ENCODE measurements around the gene TRAPPC2.
"Not testable (repeated sequence)": the region's sequence is repeated elsewhere in the genome, so short reads cannot be mapped to it uniquely, and the experiment has no call there.

TRAPPC2 gene

DNA sequence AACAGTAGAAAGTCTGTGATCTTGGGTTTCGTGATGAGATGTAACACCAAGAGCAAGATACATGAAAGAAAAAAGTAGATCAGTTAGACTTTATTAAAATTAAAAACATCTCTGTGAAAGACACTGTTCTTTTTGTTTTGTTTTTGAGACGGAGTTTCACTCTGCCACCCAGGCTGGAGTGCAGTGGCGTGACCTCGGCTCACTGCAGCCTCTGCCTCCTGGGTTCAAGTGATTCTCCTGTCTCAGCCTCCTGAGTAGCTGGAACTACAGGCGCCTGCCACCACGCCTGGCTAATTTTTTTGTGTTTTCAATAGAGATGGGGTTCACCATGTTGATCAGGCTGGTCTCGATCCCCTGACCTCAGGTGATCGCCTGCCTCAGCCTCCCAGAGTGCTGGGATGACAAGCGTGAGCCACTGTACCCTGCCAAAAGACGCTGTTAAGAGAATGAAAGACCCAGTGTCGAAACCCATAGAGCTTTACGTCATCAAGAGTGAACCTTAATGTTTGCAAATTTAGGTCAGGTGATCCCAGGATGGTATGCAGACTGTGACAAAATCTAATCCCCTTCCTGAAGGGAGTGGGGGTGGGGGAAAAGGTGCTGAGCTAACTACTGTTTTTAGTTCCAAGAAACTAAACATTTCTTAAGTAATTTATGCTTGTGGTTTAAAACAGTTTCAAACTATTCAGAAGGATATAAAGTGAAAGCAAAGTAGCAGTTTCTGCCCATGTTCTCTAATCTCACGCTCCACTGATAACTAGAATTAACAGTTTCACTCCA is 8.2 kb upstream of the TRAPPC2 start:
- DNase-seq: no peak

- no peak for DNase-seq
Measured at GRCh38 chrX:13741695-13742094, 7.3 kb upstream of the TRAPPC2 start.

GRCh38 chrX:13733506-13733905 is 914 bp downstream of the TRAPPC2 start:
- DNase-seq: no peak

DNA sequence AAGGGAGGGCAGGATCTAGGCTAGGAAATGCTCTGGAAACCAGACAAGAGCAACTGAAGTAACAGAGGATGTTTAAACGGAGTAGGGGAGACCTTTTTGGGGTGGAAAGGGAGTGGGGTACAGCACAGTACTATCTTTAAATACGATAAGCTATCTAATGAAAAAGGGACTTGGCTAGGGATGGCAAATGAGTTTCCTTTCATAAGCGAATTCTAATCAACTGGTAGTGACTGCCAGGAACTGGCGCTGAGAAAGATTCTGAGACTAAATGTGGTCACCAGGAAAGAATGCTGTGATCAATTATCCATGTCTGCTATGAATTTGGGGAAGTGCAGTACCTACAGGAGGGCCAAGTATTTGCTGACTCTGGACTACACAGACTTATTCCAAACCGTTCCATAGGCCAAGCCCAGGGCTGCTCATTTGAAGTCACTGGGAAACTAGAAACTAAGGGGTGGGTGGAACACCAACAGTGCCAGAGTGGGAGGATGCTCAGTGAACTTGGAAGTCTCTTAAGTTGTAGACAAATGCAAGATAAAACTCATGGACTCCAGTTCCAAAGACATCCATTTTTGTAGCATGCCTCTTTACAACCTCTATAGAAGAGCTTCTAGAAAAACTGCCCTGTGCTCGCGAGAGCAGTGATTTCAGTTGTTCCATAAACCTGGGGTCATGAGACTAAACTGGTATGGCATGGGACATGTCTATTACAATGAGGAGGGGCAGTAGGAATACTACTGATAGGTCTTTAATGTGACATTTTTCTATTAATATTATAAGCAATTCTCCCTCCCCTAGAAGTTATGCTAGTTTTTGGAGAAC is 2.0 kb downstream of the TRAPPC2 start:
- DNase-seq: peak; percentile 40

- DNase-seq: not testable (repeated sequence)
Measured at GRCh38 chrX:13730523-13730922, 3.9 kb downstream of the TRAPPC2 start.

GRCh38 chrX:13726583-13726982 is 7.8 kb downstream of the TRAPPC2 start:
- not testable (repeated sequence) for DNase-seq

GRCh38 chrX:13724878-13725277 is 9.5 kb downstream of the TRAPPC2 start:
- not testable (repeated sequence) for DNase-seq

- DNase-seq: peak; percentile 39
Measured at GRCh38 chrX:13721819-13722519, 12.5 kb downstream of the TRAPPC2 start.

DNA sequence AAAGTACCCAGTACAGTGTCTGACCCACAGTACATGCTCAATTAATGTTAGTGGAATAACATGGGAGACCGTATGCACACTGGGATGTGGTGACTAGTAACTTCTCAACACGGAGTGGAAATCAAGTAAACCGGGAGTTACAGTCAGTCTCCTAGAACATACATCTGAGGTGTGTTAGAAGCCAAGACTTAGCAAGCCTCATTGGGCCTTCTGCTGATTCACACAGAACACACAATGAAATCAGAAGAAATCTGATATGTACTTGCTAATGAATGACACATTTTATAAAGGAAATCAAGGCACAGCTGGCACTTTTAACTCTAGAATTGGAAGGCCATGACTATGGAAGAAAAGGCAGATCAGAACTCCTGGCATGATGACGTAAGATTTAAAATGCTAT is 13.0 kb downstream of the TRAPPC2 start:
- no peak for DNase-seq

- no peak for DNase-seq
Measured at GRCh38 chrX:13719192-13719856, 15.1 kb downstream of the TRAPPC2 start.

DNA sequence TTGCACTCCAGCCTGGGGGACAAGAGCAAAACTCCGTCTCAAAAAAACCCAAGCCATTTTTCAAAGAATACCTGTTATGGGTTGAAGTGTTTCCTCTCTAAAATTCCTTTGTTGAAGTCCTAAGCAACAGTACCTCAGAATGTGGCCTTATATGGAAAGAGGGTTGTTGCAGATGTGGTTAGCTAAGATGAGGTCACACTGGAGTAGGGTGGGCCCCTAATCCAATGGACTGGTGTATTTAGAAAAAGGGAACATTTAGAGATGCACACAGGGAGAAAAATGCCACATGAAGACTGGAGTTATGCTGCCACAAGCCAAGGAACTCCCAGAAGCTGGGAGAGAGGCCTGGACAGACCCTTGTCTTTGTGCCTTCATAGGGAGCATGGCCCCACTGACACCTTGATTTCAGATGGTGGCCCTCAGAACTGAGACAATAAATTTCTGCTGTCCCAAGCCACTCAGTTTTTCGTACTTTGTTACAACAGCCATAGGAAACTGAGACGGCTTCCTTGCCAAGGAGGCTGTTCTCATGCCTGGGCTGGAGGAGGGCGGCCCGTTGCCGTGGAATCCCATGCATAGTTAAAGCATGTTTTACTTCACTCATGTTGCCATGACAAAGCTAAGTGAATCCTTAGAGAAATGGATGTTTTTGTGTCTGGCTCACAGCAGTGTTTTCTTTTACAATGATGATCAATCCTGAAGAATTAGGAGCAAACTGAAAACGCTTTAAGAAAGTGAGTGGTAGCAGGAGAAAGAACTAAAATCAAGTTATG is 16.5 kb downstream of the TRAPPC2 start:
- peak; percentile 61 for DNase-seq

DNA sequence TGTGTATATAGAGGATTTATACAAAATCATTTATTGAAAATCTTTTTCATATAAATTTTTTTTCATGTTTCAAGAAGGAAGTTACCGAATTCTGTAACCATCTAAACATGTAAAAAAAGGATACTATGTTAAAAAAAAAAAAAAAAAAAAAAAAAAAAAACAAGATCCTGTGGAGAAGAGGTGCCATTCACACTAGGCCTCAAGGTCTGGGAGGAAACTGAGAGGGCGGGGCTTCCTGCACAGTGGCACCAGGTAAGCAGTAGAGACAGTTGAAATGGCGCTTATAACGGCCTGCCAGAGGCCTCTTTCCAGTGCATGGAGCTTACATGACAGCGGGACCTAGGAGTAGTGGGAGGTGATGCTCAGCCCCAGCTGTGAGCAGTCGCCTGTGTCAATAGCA is 17.5 kb downstream of the TRAPPC2 start:
- DNase-seq: no peak

DNA sequence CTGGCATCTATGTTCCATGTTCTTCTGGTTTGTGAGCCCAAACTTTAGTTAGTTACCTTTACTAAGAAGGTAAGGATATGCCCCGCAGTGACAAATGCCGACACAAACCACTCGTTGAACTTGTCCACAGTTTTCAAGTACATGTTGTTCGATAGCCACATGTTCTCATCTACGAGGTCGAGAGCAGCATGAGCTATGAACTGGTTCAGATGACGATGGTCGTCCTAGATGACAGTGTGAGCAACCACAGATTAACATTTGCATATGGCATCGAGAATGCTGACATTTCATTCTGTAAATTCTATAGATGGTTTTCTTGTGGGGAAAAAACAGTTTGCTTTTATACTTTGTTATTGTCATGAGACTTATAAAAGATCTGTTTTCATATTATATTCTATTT is 18.0 kb downstream of the TRAPPC2 start:
- DNase-seq: no peak

DNA sequence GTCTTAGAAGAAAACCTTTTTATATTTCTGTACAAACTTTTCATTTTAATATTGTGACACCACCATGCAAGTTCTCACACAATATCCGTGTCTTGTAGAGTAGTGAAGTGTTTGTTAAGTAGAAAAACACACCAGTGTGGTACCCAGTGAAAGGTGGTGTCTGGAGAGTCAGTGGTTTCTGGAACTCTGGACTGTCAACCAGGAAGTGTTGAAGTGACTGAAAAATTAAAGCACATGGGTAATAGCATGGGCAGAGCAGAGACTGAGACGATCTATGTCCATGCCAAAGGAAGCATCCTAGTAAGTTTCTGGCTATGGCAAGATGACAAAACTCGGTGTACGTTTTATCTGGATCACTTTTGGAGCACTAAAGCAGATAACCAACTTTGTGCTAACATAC is 23.3 kb downstream of the TRAPPC2 start:
- no peak for DNase-seq

GRCh38 chrX:13703589-13703988 is 30.8 kb downstream of the TRAPPC2 start:
- DNase-seq: no peak

DNA sequence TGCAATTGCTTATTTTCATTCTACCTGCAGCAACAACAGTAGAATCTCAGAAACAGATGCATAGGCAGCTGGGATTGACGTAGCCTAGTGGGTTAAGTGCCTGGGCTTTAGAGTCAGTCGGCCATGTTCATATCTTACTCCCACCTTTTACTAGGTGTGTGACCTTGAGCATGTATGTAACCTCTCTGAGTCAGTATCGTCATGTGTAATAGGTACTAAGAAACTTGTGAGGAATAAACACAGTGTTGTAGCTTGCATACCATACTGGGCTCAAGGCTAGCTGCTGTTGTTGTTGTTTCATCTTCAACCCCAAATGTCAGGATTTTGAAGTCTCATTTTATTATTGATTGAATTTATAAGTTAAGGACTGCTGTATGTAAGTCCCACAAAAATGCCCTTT is 31.3 kb downstream of the TRAPPC2 start:
- no peak for DNase-seq

DNA sequence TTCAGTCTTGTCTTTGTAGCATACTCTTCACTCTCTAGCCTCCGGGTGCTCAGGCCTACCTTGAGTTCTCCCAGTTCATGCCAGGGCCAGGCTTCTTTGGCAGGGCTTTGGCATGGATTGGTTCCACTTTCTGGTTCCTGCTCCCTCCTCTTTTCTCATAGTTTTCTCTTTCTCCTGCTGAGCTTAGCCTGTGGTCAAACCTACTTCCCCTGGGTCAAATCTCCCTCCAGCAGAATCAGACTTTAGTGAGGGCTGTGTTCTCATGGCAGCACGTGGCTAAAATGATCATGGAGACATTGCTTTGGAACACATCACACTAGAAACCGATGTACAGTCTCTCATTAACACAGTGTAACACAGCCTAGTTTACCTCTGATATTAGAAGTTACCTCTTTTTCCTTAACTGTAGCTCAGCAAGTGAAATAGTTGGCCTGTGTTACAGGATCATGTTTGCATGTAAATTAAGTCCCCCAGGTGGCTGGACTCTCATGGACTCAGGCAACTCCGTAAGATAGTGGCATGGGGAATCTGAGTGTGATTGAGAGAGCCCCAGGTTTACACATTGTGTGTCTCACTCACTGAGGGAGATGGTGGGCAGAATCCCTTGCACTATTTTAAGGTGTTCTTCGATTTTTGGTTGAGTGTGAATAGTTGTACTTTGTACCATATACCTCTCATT is 32.2 kb downstream of the TRAPPC2 start:
- no peak for DNase-seq

DNA sequence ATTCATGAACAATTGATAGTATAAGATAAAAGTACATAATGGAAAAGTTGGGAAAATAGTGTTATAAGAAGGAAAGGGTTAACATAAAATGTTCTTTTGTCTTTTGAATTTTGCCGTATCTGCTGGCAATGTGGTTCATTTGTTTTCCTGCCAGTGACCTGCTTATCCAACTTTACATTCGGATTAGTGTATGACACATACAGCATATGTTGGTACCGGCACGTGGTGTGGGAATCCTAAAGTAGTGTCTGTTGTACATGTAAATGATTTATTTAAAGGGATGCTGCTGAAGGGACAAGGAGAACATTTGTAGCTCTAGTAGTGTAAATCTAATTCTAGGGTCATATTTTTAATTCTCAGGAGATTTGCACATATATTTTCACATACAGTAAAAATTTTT is 34.0 kb downstream of the TRAPPC2 start:
- no peak for DNase-seq

DNA sequence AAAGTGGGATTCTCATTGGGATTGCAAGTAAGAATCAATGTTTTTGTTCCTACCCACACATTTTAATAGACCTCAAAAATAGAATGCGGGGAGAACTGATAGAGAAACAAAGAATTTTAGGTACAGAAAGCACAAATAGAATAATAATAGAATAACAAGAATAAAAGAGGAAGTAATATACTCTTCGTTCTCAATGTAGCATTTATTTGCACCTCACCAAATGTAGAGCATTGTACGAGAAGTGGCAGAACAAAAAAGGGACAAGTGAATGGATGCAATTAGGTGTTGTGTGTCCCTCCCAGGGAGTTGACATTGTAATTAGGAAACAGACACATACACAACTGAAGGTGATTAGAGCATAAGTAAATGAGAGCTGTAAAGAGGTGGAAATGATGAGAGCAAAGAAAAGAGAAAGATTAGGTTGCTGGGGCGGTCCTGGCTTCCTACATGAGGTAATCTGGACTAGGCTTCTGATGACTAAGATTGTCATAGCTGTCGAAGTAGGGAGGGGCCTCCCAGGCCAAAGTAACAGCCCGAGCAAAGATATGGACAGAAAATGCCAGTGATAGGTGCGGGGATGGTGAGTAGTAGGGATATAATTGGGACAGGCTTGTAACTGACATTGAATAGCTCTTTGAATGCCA is 35.1 kb downstream of the TRAPPC2 start:
- DNase-seq: no peak

DNA sequence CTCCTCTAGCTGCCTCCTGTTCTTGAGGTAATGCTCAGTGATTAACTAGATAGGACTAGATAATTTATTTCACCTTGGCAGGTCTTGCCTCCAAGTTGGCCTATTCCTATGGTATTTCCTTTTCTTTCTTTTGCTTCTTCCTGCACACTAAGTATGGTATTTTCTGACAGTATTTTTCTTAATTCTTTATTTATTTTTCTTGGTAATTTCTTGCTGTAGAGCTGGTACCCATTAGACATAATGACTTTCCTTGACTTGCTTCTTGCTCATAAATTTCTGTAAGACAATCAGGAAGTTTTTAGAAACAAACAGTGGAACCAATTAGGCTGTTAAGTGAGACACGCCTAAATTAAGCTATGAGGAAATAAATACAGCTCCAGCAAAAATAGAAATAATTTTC is 36.0 kb downstream of the TRAPPC2 start:
- DNase-seq: no peak

DNA sequence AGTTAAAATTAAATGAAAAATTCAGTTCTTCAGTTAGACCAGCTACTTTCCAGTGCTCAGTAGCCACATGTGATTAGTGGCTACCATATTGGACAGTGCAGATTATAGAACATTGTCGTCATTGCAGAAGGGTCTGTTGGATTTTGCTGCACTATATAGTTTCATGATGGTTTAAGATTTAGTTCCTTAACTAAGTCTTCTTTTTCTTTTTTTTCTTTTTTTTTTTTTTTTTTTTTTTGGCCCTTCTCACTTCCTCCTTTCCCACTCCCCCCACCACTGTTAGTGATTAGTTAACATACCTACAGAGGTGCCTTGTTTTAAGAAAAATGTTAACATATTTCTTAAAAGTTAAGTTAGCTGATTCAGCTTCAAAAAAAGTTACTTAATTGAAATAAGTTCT is 36.4 kb downstream of the TRAPPC2 start:
- DNase-seq: no peak
